Pancreas (tissue), 10 donors: ENCODE results near the gene RREB1. TPM values are rescaled to one million over a fixed set of nuclear protein-coding genes. Genes with fewer than 3 reads are reported as not detected.

Experiments
- ATAC-seq, 4 donors: fragments of 200-7000 bp; cut with Tn5 transposase; one replicate each; pipeline versions ENCODE4 v1.8.0 to v1.9.1; 2020; ENCODE audit warnings: mild to moderate bottlenecking in 4 of 4, moderate library complexity in 4 of 4
- DNase-seq, 6 donors: peaks; one replicate each; pipeline ENCODE4 v3.0.0-alpha.2; 2020
- FAIRE-seq: peaks from 2 replicates; lab custom pipeline; 2012; peaks lifted over from hg19 to GRCh38; lab: Jason Lieb, UNC
- H3K27ac ChIP-seq, 4 donors: fragments of 200-600 bp; sonication (generic); 1 replicate in 3 of 4; 2 replicates in 1 of 4; pipeline versions ENCODE4 v1.5.0 to v1.8.0; 2020
- H3K27me3 ChIP-seq, 4 donors: fragments of 200-600 bp; one replicate each; pipeline ENCODE4 v1.8.0; 2021
- H3K36me3 ChIP-seq, 3 donors: fragments of 200-600 bp; sonication (generic) in 1 of 3; one replicate each; pipeline versions ENCODE4 v1.5.0 to v1.8.0; 2020 to 2021
- H3K4me1 ChIP-seq, 3 donors: fragments of 200-600 bp; one replicate each; pipeline ENCODE4 v1.8.0; 2021
- H3K4me3 ChIP-seq, 4 donors: fragments of 200-600 bp; sonication (generic) in 2 of 4; one replicate each; pipeline versions ENCODE4 v1.5.0 to v1.8.0; 2020 to 2021
- H3K9me3 ChIP-seq, 4 donors: fragments of 200-600 bp; one replicate each; pipeline ENCODE4 v1.8.0; 2021
- WGBS, 2 donors: extraction: QIAGEN DNeasy Blood & Tissue Kit; methylation state at CpG; one replicate each; pipeline ENCODE4 v1.1.7; 2013; 5-methylcytosine and 5-hydroxymethylcytosine counted together
- intact Hi-C, 3 donors: fragments of 100-400 bp; cut with DNase I; formaldehyde crosslinking; loops; one replicate each; pipeline versions ENCODE4 v1.11.1 to v1.14.2; 2022
- polyA plus RNA-seq, 2 donors: library from polyadenylated mRNA; stranded (reverse); fragments of 200-250 nt; gene quantifications; one replicate each; pipeline ENCODE4 v1.2.3, GENCODE V29; 2013
- total RNA-seq, 6 donors: library from RNA; stranded (reverse); fragmentation: NEBNext Ultra II Directional in 4 of 6; extraction: Animal tissue kit (Norgen Biotek cat#: 25700) in 4 of 6; gene quantifications; one replicate each; pipeline versions ENCODE4 v1.2.1 to v1.2.4, GENCODE V29; 2021 to 2023
- TF ChIP-seq, protein P1 (sequence below), 4 donors: fragments of 200-600 bp; sonication (generic) in 3 of 4; IDR thresholded peaks; one replicate each; pipeline versions ENCODE4 v1.5.0 to v1.8.0; 2021; ENCODE audit warnings: antibody characterized with exemption in 4 of 4
- donor health status: healthy with polysubstance abuse.
- donor health status: DM: no; HTN: no; CAD: no; lungs with moderate emphysema.
- donor health status: DM: no; HTN: no; CAD: no.
- donor health status: control.
- donor health status: control.
- donor health status: Bipolar disorder and iron deficiency.
- donor health status: DM: yes; HTN: yes; CAD: no.
- donor health status: DM: no; HTN: no; CAD: no.
- donor health status: DM: no; HTN: no; CAD: no.
- donor health status: DM: yes; HTN: yes; CAD: no.

RREB1 gene
- total and polyA plus RNA-seq, 8 donors: 8.9 to 45.3 (median 29.1) TPM

DNA sequence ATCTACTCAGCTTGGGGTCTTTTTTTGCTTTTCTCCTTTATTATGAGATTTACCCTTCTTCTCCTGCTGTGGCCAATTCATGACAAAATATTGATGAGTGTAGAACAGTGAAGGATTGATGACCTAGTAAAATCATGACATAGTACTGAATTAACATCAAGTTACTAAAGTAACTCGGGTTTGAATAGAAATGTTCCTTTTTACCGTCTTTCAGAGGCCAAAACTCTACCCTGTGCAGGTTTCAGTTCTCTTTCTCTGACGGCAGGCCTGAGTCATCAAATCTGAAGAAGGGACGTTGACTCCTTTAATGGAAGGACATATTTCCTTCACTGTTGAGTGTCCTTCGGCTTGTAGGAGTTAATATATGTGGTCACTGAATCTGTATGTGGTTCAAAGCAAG, 80.7 kb downstream of the RREB1 start:
- peak overlapping the region in 3 of 4 donors; percentile 10 to 59 (median 53) for H3K27ac ChIP-seq
- peaks cover 0 to 17% (median 5%) of the 10 kb centered on the region in 3 donors for H3K4me1 ChIP-seq
- no peaks in the 10 kb centered on the region for H3K9me3 ChIP-seq
- intact Hi-C loops: no loop called here
- no peaks in the 10 kb centered on the region for H3K27me3 ChIP-seq
- FAIRE-seq: no peak
- WGBS, 2 donors: 61 to 64% methylated on average over 5 of the region's 5 CpGs
- H3K36me3 ChIP-seq: peaks cover 3 to 28% (median 4%) of the 10 kb centered on the region in 3 donors
- DNase-seq: no peak
- peak in 2 of 4 donors; percentile 37 to 56 for ATAC-seq
- TF ChIP-seq, protein P1, sequence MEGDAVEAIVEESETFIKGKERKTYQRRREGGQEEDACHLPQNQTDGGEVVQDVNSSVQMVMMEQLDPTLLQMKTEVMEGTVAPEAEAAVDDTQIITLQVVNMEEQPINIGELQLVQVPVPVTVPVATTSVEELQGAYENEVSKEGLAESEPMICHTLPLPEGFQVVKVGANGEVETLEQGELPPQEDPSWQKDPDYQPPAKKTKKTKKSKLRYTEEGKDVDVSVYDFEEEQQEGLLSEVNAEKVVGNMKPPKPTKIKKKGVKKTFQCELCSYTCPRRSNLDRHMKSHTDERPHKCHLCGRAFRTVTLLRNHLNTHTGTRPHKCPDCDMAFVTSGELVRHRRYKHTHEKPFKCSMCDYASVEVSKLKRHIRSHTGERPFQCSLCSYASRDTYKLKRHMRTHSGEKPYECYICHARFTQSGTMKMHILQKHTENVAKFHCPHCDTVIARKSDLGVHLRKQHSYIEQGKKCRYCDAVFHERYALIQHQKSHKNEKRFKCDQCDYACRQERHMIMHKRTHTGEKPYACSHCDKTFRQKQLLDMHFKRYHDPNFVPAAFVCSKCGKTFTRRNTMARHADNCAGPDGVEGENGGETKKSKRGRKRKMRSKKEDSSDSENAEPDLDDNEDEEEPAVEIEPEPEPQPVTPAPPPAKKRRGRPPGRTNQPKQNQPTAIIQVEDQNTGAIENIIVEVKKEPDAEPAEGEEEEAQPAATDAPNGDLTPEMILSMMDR (IDR thresholded peaks at IDR 0.05): no peak
- H3K4me3 ChIP-seq: no peak overlapping the region

DNA sequence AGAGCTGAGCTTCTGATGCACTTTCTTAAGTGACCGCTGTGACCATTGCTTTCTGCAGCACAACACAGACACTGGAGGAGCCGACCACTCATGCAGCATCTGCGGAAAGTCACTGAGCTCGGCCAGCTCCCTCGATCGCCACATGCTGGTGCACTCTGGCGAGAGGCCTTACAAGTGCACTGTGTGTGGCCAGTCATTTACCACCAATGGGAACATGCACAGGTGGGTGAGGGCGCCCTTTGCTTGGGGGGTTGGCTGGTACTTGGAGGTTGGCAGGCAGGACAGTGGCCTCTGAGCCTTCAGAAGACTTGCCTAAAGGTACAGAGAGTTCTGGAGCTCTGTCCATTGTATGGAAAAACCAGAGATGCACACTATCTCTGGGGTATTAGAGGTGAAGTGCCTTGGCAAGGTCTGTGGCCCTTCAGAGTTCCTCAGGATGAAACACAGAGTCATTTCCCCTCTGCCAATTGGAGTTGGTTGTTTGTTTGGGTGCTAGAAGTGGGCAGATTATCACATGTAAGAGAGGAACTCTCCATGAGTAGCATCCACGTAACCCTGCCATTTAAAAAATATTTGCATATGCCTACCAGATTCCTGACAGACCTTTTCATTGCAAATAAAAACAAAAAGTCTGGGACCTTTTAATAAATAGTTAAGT, 81.5 kb downstream of the RREB1 start:
- Histone ChIP-seq H3K4me1 (peaks cover 0 to 12% (median 7%) of the 10 kb centered on the region in 3 donors), H3K4me3 (no peak overlapping the region), H3K27me3 (no peaks in the 10 kb centered on the region), H3K36me3 (peaks cover 3 to 23% (median 4%) of the 10 kb centered on the region in 3 donors), H3K27ac (peak overlapping the region in 3 of 4 donors; percentile 10 to 59 (median 53)), H3K9me3 (no peaks in the 10 kb centered on the region)
- ATAC-seq: peak; percentile 93 to 98 (median 96)
- no peak for FAIRE-seq
- intact Hi-C loops: no loop called here
- WGBS, 2 donors: 42 to 48% methylated on average over 9 of the region's 9 CpGs
- DNase-seq: peak; percentile 74 to 91 (median 81)
- TF ChIP-seq, protein P1 (IDR thresholded peaks at IDR 0.05): peak in 1 of 4 donors; percentile 14

DNA sequence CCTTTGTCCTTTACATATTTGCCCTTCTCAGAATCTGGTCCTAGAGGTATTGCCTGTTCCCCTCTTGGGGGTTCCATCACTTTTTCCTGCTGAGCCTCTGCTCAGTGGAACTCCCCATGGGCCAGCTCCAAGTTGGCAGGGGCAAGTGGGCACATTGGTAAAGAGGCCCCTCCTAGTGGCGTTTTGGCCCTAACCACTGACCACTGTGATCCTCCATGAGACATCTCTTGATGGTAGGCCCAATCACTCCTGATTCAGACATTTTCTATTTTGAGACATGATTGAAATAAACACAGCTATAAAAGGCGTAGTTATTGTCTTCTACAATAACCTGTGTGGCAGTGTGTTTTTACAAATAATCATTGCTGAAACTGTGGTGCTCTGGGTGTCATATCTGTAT, 83.0 kb downstream of the RREB1 start:
- no peak overlapping the region for H3K4me3 ChIP-seq

DNA sequence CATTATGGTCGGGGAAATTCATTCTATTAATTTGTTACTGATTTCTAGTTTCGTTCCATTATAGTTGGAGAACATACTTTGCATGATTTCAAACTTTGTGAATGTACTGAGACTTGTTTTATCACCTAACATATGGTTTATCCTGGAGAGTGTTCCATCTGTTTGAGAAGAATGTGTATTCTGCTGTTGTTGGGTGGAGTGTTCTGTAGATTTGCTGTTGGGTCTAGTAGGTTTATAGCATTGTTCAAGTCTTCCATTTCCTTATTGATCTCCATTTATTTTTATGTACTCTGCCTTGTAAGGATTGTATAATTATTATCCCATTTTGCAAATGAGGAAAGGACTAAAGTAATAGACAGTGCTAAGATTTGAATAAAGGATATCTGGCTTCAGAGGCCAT, 85.4 kb downstream of the RREB1 start:
- DNase-seq (no peak), ATAC-seq (no peak), FAIRE-seq (peak; percentile 72)
- H3K4me1 ChIP-seq: peaks cover 8 to 32% (median 31%) of the 10 kb centered on the region in 3 donors
- H3K27me3 ChIP-seq: no peaks in the 10 kb centered on the region
- no peaks in the 10 kb centered on the region for H3K9me3 ChIP-seq
- 96 to 97% methylated on average over 2 of the region's 2 CpGs for WGBS, 2 donors
- intact Hi-C loops: no loop called here
- H3K4me3 ChIP-seq: no peak overlapping the region
- no peak overlapping the region for H3K27ac ChIP-seq
- TF ChIP-seq, protein P1 (IDR thresholded peaks at IDR 0.05): no peak
- H3K36me3 ChIP-seq: peaks cover 3 to 14% (median 4%) of the 10 kb centered on the region in 3 donors

More for the DNA sequence above, 83.0 kb downstream of the RREB1 start:
- intact Hi-C loops: no loop called here
- Histone ChIP-seq H3K9me3 (no peaks in the 10 kb centered on the region), H3K27ac (no peak overlapping the region), H3K36me3 (peaks cover 3 to 23% (median 4%) of the 10 kb centered on the region in 3 donors), H3K4me1 (peaks cover 8 to 25% (median 23%) of the 10 kb centered on the region in 3 donors), H3K27me3 (no peaks in the 10 kb centered on the region)
- no peak for FAIRE-seq
- no peak for ATAC-seq
- TF ChIP-seq, protein P1 (IDR thresholded peaks at IDR 0.05): no peak
- DNase-seq: no peak
- 90 to 97% methylated on average over 2 of the region's 2 CpGs for WGBS, 2 donors

DNA sequence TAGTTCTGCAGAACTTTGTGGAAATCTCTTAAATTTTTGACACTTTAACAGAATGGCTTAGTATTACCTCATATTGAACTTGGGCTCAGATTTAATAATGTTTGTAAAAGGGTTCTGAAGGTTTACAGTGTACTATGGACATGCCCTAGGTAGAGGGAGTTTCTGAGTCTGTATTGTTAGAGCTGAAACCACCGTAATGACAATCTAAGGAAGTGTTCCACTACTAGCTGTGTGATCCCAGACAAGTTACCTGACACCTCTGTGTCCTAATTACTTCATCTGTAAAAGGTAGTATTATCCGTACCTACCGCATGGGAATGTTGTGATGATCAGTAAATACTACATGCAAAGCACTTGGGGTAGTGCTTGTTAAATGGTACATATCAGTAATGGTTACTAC, 86.9 kb downstream of the RREB1 start:
- no peak for DNase-seq
- no peaks in the 10 kb centered on the region for H3K27me3 ChIP-seq
- no peak for ATAC-seq
- peak overlapping the region in 2 of 4 donors; percentile 49 to 52 for H3K27ac ChIP-seq
- peaks cover 3 to 14% (median 4%) of the 10 kb centered on the region in 3 donors for H3K36me3 ChIP-seq
- no peak overlapping the region for H3K4me3 ChIP-seq
- H3K4me1 ChIP-seq: peaks cover 8 to 40% (median 23%) of the 10 kb centered on the region in 3 donors
- no peak for FAIRE-seq
- intact Hi-C loops: no loop called here
- WGBS, 2 donors: 56 to 62% methylated on average over 3 of the region's 3 CpGs
- no peaks in the 10 kb centered on the region for H3K9me3 ChIP-seq
- TF ChIP-seq, protein P1 (IDR thresholded peaks at IDR 0.05): no peak
